Measurements from ENCODE around the gene CNTN4.

Gene CNTN4

DNA sequence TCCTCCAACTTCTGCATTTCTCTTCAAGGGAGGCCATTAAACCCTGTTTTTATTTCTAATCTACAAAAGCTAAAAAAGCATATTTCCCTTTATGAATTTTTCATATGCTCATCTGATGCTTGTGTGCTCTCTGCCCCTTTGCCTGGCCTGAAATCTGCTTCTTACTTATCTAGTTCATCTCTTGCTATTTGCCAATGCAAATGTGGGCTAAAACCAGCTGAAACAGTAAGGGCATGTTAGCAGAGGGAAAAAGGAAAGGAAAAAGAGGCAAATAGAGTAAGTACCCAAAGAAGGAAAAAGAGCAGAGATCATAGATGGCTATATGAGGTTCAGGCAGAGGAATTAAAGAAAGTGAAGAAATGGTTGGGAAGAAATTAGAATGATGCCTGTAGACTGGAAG lies 185.2 kb downstream of the CNTN4 start:
- DNase-seq = no peak

DNA sequence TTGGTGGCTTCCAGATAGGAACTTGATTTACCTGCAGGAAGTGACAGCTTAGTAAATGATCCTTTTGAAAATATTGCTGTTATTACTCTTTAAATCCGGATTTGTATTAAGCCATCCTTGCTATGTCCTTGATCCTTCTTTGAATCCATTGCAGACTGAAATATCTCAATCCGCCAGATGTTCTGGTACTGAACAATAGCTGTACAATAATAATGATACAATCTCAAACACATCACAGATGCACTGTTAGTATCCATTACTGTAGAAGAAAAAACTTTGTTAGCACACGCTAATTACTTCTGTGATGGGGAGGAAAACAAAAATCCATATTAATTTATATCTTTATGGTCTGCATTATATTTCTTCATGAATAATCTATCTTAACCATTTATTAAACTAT lies 202.3 kb downstream of the CNTN4 start:
- no peak for DNase-seq

DNA sequence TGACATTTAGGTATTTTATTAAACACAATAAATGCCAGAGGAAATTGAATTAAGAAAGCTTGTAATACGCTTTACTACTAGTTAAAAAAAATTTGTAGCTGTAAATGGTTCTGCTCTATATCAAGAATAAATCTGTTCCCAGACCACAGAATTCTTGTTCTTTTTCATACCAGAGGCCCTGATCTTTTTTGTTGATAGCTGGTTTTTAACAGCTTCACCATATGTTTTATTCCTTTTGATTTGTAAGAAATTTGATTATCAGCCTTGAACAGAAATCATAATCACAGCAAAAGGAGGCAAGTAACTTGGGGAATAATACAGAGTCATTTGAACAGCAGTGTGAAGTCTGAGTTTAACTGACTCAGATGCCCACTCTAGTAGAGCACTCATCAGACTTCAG lies 202.7 kb downstream of the CNTN4 start:
- no peak for DNase-seq

DNA sequence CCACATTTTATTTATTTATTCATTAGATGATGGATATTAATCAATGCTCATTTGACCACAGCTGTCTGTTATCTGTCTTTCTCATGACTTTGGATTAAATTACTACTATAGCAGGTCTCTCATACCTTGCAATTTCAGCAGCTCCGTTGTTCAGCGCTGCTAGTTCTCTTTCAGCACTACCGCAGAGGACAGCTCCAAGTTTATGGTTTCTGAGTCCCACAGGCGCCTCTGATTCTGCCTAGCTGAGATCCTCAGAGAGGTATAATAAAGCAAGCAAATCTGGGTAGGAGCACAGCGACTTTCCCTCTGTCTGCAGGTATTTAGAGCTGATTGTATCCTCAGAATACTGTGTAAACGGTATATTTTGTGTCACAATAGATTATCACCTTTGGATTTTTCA lies 204.9 kb downstream of the CNTN4 start:
- no peak for DNase-seq

DNA sequence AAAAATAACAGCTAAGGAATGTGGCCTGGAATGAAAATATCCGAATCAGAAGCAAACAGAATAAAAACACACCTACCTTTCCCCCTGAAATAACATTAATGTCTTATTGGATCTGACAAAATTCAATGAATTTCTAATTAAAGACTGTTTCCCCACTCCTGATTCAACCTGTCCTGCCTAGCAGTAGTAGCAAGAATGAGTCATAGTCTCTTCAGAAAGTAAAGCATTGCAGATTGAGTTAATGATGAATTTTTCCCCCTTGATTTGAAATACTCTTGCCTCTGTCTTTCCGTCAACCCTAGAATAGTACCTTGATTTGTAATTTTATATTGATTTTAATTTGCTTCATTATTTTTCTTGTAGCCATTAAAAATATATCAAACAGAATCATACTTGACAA lies 212.4 kb downstream of the CNTN4 start:
- DNase-seq = no peak

DNA sequence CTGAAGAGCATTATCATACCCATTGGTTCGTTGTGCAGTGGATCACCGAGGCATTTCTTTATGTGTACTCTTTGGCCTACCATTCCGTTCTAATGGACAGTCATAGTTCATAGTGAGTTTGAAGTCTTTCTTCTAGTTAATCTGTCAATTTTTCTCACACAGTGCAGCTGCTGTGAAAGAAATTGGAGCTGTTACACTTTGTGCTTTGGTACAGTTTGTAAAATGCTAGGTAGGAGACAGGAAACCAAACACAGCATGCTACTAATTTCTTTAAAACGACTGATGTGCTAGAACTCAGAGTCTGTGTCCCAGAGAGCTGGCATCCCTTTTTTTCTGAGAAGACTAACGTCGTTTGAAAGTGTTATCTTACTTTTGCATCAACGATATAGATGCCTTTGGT lies 218.9 kb downstream of the CNTN4 start:
- DNase-seq = no peak

DNA sequence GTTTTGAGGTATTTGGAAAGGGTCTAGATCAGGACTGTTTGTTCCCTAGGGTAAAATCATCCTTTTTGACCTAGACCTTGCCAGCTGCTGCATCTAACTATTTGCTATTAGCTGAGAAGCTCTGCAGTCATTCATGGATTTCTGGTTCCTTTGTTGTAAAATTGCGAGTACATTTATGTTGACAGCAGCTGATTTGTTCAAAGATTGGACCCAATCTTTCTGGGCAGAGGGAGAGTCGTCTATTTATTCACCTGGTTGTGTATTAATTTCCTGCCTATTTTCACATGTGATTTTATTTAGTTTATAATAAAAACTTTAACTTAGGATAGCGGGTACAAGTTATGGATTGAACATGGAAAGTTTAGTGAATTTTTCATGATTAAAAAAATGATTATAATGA lies 236.3 kb downstream of the CNTN4 start:
- DNase-seq = no peak

DNA sequence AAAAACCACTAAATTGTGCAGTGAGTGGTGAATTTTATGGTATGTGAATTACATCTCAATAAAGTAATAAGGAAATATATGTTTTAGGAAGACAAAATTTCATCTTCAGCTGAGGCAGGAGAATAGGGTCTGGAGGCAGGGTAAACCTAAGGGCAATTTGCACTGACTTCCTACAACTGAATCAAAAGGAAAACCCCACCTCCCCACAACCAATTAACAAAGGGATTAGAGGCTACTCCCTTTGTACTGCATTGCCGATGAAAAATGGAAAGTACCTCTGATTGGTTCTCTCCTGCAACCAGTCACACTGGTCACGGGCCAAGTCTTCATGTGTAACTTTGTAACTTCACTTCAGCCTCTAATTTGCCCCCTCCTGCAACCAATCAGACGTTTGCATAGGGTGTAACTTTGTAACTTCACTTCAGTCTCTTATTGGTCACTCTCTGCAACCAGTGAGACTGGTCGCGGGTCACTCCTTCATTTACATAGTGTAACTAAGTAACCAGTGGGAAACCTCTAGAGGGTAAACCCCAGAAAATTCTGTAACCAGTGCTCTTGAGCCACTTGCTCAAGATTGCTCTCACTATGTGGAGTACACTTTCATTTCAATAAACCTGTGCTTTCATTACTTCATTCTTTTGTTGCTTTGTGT lies 244.5 kb downstream of the CNTN4 start:
- DNase-seq = no peak

DNA sequence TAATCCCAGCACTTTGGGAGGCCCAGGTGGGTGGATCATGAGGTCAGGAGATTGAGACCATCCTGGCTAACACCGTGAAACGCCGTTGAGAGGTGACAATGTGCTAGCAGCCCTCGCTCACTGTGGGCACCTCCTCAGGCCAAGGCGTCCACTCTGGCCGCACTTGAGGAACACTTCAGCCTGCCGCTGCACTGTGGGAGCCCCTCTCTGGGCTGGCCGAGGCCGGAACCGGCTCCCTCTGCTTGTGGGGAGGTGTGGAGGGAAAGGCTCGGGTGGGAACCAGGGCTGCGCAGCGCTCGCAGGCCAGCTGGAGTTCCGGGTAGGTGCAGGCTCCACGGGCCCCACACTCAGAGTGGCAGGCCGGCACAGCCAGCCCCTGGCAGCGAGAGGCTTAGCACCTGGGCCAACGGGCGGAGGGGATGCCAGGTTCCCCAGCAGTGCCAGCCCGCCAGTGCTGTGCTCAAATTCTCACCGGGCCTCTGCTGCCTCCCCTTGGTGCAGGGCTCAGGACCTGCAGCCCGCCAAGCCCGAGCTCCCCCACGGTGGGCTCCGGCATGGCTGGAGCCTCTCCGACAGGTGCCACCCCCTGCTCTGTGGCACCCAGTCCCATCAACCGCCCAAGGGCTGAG lies 253.6 kb downstream of the CNTN4 start:
- DNase-seq = no peak

DNA sequence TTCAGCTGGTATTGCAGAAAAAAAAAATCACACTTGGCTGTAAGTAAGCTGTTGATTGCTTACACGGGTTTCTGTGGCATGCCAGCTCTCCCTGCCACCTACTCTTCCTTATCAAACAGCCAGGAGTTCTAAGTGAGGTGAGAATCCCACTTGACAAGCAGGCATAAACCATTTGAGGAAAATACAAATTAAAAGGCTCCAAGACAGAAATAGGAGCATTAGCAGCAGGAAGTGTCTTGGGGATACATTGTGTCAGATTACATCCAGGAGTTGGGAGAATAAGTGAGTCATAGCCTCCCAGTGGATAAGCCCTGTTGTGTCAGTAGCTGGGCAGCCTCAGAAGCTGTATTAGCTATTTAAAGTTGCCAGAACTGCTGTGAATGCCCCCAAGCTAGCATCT lies 256.0 kb downstream of the CNTN4 start:
- DNase-seq = no peak

DNA sequence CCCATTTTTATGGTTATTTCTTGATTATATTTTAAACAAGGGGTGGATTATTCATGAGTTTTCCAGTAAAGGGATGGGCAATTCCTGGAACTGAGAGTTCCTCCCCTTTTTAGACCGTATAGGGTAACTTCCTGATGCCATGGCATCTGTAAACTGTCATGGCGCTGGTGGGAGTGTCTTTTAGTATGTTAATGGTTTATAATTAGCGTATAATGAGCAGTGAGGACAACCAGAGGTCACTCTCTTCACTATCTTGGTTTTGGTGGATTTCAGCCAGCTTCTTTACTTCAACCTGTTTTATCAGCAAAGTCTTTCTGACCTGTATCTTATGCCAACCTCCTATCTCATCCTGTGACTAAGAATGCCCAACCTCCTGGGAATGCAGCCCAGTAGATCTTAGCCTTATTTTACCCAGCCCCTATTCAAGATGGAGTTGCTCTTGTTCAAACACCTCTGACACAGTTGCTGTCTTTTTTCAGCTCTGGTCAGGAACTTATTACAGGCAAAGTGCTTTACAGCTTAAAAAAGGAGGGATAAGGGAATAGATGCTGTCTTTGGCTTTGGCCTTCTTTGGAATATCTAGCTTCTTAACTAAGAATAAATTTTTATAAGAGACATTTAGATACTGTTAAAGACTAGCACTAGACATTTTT lies 257.8 kb downstream of the CNTN4 start:
- DNase-seq = no peak

DNA sequence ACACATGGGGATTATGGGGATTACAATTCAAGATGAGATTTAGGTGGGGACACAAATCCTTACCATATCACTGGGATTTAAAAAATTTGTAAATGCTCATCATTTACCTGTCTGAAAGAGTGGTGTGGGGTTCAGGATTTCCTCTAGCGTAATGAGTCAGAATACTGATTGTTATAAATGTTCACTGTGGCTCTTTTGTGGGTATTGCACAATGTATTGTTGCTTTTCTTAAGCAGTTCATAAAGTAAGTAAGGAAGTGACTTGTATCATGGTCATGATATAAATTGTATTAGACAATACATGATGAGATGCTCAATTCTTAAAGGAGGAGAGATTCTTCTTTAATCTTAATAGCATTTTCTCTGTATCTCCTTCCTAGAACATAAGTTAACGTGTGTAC lies 262.1 kb downstream of the CNTN4 start:
- DNase-seq = no peak

DNA sequence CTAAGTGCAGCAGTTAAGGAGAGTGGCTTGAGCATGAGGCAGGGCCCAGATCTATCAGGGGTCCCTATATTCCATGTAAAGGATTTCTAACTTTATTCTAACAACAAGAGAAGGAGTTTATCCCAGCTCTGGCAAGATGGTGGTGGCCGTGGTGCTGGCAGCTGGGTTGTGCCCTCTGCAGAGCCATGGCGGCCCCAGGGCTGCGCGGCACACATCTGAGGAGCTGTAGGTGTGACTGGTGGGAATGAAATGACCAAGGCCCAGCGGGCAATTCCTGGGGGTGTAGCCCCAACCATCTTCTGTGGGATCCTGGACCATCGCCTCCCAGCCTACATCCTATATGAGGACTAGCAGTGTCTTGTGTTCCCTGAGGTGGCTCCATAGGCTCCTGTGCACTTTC lies 263.5 kb downstream of the CNTN4 start:
- DNase-seq = no peak

DNA sequence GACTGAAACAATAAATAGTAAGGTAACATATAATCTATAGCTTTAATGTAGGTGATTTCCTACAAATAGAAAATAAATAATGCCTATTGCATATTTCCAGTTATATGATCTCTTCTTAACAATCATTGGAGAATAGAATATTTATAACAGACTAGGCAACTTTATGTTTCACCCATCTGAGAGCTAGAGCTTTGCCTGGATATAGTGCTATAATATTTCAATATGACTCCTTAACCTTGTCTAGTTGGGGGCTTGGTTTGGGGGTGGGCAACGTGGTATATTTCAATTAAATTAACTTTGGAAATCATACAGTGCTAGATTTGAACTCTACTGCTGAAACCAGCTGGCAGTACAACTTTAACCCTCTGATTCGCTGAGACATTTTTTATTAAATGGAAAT lies 265.2 kb downstream of the CNTN4 start:
- DNase-seq = no peak

DNA sequence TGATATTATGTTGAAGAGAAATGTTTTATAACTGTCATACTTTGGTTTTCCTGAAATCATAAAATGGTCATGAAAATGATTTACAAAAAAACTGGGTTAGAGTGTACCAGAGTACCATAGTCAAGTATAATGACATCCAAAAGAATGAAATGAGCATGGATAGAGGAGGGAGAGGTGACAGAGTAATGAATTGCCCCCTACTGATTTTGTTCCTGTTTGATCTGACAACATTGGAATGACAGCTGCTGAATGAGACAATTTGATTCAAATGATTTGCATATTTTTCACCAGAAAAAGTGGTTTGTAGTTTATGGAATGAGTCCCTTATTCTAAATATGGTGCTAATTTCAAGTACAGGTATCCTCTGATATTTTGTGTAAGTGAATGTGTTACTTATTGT lies 271.7 kb downstream of the CNTN4 start:
- no peak for DNase-seq

DNA sequence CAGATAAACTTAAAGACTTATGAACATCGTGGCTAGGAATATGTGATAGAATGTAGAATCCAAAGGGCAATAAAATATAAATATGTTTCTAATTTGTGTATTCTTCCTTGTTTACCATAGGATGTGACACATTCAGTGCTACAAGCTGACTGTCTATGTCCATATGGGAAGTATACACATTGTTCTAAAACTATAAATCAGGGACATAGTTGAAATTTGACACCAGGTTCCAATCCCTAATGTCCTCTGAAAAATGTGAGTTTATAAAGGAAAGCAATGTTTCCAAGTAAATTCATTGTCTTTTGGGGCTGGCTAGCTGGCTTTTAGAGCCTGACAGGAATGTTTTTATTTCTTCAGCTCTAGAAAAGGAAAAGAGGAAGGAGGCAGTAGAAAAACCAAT lies 273.6 kb downstream of the CNTN4 start:
- no peak for DNase-seq

DNA sequence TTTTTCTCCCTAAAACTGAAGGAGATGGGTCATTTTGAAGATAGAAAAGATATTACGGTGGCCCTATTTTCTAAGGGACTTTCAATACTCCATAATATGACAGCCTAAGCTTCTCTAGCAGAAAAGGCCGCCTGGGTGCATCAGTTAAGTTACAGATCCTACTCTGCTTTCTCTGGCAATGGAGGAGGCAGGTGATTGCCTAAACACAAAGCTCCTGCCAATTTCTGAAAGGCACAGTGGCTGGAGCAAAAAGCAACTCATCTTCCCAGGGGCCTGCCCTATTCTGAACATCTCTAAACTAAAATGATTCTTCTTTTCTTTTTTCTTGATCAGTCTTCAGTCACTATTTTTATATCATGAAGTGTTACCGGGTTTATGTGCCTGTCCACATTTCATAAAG lies 276.7 kb downstream of the CNTN4 start:
- no peak for DNase-seq

DNA sequence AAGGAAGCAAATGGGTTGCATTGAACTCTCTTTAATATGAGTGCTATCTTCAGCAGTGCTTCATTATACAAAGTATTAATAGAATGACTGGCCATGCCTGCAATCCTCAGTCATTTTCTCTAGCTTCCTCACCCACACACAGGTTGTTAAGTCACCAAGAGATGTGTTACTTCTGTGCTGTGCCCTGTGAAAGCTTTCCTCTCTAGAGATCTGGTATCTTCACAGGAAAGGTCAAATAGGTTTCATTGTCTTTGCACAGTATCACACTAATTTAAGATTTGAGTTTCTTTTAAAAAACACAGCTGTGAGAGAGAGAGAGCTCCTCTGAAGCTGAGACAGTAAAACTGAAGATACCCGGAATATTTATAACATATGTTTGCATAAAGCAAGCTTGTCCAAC lies 278.6 kb downstream of the CNTN4 start:
- no peak for DNase-seq

DNA sequence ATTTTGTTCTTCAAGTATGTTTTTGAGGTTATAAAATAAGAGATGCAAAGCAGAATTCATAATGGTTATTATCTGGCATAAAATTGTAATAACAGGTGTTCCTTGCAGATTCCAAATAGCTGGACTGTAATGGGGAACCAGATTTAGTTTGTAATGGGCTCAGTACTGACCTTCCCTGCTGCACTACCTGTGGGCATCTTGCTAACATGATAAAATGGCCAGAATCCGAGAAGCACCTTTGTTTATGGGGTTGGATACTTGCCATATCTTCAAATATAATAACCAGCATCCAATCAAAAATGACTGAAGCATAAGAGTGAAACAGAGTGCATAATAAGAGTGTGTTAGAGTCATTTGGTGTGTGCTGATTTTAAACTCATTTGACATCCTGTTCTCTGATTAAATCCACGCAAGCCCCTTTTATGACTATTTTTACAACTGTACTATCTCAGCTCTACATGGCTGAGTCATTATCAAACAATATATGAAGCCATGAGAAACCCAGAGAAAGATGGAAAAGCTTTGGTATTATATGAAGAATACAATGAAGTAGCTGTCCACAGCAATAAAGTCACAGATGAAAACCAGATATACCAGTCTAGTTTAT lies 292.4 kb downstream of the CNTN4 start:
- no peak for DNase-seq

DNA sequence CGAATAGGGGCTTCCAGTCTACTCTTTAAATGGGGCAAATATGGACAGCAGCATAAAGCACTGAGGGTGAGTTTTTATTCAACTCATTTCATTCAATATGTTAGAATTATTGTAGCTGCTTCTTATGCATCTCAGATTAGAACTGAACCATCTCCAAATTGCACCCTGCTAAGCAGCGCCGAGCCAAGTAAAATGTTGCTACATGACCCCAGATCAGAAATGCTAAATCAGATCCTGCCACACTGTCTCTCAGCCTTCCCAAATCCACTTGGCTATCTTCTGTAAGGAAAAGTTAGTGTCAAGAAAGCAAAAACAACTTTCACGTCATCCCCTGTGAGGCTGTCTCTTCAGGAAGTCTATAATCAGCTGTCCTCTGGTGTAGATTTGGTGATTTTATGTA lies 293.2 kb downstream of the CNTN4 start:
- DNase-seq = no peak

DNA sequence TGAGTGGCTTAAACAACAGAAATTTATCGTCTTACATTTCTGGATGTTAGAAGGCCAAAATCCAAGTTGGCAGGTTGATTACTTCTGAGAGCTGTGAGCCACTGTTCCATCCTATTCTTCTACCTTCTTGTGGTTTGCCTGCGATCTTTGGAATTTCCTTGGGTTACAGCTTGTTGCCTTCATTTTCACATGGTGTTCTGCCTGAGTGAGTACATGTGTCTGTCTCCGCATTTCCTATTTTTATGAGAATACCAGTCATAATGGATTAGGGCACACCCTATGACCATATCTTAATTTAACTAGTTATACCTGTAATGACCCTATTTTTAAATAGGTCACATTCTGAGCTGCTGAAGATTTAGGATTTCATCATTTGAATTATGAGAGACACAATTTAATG lies 294.3 kb downstream of the CNTN4 start:
- no peak for DNase-seq

DNA sequence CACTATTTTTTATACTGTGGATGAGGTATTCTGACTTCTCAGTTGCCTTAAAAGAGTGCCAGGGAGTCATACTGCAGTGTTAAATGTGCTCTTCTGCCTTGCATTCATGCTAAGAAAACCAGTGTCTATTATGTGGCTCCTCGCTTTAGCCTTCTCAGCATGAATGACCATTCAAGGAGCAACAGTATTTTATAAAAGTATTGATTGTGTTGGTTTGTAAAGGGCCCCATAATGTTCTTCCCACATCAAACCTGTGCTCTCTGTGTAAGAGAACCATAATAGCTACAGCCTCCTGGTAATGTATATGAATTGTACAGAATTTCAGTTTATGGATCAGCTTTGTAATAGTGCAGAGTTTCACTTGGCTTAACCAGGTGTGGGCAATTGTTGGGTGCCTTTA lies 316.4 kb downstream of the CNTN4 start:
- DNase-seq = no peak

DNA sequence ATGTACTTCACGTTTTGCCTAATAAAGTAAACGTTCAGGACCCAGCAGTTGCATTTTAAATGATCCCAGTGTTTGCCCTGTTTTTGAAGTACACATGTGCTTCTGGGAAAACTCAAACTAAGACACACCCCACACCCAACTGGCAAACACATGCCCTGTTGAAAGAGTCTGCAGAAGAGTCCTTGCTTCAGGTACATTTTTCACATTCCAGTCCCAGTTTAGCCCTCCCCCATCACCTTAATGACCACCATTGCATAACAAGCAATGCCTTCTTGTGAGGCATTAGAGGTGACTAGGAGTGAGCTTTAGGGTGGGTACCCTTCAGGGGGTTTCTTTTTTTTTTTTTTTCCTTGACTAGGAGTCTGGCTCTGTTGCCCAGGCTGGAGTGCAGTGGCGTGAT lies 322.3 kb downstream of the CNTN4 start:
- no peak for DNase-seq

DNA sequence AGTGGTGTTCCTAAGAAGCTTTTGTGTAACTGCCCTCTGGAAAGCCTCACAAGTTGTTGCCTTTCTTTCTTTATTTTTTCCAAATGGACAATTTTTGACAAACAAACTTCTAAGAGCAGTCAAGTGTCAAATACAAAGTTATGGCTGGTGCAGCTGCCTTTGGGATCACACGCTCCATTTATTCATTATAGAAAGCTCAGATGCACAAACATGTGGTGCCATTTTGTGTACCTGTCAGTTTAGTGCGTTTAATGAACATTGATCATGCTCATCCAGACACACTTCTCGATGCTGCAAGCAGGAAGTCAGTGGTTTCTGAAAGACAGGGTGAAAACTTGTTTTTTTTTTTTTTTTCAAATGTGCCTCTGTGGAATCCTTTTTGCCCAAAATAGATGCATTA lies 324.5 kb downstream of the CNTN4 start:
- no peak for DNase-seq
